ENCODE measurements around the gene COQ10B.

- TF ChIP-seq POLR2A (IDR thresholded peaks at IDR 0.05) = no peak
- TF ChIP-seq CTCF (IDR thresholded peaks at IDR 0.05 in 4 of 5, conservative IDR thresholded peaks at IDR 0.05 in 1 of 5) = no peak
Observed at GRCh38 chr2:197419438-197419837, 33.9 kb upstream of the COQ10B start.
